ENCODE data around the gene LSP1.
"Not testable (repeated sequence)": the region's sequence is repeated elsewhere in the genome, so short reads cannot be mapped to it uniquely, and the experiment has no call there.

Gene LSP1

DNA sequence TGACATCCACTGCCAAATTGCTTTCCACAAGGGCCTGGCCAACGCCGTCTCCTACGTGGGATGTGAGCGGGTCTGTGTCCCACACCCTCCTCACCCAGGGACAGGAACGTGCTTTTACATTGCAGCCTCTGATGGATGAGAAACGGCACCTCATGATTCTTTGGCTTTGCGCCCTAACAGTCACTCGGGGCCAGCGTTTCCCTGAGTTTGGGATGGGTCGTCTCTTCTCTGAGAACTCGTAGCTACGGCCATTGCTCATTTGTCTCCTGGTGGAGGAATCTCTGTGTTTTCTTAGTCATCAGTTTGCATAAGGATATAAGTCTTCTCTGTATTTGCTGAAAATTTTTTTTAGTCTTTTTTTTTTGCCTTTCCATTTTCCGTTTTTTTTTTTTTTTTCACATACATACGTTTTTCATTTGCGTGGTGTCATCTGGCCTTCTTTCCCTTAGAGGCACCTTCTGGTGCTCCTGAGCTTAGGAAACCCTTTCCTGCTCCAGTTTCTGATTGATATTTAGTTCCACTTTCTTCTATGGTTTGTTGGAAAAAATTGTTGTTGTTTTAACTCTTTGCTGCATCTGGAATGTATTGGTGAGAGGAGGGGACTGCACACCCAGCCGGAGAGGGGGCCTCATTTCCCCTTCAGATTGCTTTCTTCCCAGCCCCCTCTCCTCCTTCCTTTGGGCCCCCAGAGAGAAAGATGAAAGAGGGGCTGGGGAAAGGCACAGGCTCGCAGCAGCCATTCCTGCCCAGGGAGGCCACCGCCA is 78.6 kb downstream of the LSP1 start:
- no peak for DNase-seq

DNA sequence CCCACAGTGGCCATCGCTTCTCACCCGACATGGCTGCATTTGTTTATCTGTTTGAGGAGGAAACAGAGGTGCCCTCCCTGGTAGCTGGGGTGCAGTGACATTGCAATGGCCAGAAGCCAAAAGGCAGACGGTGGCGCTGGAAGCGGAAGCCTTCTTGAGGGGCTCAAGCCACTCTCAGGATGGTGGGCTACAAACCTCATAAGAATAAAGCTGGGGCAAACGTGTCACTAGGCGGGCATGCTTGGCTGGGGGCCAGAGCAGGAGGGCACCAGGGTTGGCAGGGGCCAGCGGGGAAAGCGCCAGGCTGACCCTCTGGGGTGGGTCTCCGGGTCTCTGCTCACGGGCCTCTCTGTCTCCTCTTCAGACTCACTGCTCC is 79.2 kb downstream of the LSP1 start:
- no peak for DNase-seq

- no peak for DNase-seq
Measured at GRCh38 chr11:1932681-1933080, 79.8 kb downstream of the LSP1 start.

GRCh38 chr11:1933416-1934334 is 80.8 kb downstream of the LSP1 start:
- no peak for DNase-seq

DNA sequence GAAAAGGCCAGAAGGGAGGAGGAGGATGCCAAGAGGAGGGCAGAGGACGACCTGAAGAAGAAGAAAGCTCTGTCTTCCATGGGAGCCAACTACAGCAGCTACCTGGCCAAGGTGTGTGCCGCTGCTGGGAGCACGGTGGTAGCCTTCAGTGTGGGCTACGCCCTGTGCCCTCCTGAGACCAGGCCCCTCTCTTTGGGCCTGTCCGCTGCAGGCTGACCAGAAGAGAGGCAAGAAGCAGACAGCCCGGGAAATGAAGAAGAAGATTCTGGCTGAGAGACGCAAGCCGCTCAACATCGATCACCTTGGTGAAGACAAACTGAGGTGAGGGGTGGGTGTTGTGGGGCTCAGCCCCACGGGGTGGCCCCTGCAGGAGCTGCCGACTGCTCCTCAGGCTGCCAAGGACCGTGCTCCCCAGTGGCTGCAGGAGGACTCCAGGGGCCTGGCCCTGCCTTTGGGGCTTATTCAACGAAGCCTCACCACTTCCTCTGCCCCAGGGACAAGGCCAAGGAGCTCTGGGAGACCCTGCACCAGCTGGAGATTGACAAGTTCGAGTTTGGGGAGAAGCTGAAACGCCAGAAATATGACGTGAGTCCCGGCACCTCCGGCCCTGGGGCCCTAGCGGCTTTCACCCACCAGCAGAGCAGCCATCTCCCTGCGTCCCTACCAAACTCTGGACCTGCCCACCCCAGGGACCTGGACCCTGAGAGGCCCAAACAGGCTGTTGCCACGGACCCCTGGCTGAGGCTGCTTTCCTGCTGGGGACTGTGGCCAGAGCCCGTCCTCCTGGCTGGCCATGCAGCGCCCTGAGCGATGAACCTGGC is 81.7 kb downstream of the LSP1 start:
- no peak for DNase-seq

- no peak for DNase-seq
Measured at GRCh38 chr11:1935156-1936071, 82.5 kb downstream of the LSP1 start.

DNA sequence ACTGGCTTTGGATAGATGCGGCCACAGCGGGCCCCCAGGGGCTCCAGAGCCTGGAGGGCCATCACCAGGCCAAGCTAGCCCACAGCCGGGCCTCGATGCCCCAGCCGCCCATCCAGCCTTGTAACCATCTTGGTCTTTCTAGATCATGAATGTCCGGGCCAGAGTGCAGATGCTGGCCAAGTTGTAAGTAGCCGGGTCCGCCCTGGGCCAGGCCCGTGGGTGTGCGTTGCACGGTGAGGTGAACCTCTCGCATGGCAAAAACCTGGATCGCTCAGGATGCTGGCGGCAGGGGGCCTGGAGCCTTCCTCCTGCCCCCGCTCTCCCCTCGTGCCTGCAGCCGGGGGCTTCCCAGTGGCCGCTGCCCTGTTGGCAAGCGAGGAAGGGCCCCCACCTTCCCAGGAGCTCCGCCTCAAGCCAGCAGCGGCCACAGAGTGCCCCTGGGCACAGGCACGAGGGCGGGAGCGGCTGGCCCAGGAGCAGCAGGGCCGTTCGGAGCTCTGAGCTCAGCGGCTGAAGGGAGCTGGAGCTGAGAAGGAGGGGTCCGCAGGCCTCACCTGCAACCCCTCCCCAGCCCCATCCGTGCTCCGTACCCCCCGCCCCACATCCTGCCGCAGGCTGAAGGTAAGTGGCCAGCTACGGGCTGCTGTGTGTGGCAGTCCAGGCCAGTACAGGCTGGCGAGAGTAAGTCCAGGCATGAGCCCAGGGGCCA is 83.3 kb downstream of the LSP1 start:
- DNase-seq: no peak

GRCh38 chr11:1936781-1937615 is 84.1 kb downstream of the LSP1 start:
- DNase-seq: no peak

DNA sequence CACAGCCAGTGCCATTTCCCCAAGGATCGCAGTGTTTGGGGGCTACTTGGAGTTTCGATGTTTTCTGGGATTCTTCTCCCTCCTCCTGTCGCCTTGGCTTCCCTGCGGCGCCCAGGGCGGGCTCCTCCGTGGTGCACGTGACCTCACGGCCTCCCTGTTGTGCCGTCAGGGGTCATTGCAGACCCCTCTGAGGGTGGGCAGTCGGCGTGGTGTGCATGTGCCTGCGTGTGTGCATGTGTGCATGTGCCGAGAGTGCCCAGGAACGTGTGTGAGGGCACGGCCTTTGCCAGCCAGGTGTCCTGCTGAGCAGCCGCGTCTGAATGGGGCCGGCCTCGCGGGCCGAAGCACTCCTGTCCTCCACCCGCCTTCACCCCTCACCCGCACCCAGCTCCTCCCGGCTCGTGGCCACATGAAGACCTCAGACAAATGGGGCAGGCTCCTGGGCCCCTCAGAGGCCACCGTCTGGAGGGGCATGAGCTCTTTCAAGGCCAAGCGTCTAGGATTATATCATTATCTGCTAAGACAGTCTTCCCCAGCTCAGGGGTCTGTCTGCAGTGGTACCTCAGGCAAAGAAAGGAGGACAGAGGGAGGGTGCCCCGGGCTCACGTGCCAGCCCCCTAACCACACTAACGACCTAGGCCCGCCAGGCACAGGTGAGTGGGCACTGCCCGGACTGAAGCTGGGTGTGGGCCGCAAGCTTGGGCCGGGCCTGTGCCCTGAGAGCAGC is 84.9 kb downstream of the LSP1 start:
- no peak for DNase-seq

DNA sequence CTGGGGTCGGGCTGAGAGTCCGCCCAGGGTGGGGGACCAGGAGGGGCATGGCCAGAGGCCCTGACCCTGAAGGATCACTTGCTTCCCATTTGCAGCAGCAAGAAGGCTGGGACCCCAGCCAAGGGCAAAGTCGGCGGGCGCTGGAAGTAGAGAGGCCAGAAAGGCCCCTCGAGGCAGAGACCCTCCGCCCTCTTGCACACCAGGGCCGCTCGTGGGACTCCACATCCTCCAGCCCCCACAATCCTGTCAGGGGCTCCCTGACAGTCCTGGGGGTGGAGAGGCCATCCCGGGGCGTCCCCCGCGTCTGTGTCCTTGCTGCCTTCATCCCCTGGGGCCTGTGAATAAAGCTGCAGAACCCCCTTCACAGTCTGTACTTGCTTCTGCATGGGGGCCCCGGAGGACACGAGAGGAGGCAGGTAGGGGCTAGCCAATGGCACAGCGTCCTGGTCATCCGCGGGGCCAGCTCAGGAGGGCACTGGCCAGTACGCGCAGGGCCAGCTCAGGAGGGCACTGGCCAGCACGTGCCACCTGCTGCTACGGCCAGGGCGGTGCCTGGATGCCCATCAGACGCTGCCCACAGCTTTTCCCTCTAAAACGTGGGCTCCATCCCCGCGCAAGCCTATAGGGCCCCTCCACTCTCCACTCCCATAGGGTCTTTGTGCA is 85.6 kb downstream of the LSP1 start:
- DNase-seq: no peak

DNA sequence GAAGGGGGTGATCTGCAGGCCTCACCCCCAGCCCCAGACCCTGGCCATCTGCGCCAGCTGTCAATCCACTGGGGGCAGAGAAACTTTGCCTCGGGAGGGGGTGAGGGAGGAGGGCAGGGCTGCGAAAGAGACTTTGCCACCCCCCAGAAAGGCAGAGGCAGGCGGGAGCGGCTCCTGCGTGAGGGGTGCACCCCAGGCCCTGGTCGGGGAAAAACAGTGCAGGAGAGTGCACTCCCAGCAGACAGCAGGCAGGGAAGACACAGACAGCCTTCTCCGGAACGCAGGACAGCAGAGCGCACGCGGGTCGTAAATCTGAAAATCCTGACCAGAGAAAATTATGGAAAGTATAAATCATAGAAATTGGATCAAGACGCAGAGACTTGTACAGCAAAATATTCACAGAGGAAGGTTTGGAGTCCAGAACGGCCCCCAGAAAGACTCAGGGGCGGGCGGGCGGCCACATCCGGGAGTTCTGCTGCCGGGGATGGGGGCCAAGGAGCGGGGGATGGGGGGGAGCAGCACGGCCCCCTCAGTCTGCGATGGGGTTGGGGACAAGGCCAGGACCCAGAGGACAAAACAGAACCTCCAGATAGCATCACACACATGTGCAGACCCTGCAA is 86.2 kb downstream of the LSP1 start:
- DNase-seq: no peak

DNA sequence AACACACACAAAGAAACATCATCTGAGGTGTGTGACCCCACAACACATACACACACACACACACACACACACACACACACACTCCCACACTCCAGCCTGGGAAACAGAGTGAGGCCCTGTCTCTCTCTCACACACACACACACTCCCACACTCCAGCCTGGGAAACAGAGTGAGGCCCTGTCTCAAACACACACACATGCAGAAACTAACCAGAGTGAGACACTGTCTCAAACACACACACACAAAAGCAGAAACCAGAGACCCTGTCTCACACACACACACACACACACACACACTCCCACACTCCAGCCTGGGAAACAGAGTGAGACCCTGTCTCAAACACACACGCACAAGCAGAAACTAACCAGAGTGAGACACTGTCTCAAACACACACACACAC is 86.9 kb downstream of the LSP1 start:
- not testable (repeated sequence) for DNase-seq

All from hippocampal formation (tissue), 2 donors.